Measurements from ENCODE around the gene TNS1. TPM values are rescaled to one million over a fixed set of nuclear protein-coding genes. Genes with fewer than 3 reads are reported as not detected.

The TNS1 gene
- total RNA-seq, 1 donor from 2014 or later: 0.91 TPM

DNA sequence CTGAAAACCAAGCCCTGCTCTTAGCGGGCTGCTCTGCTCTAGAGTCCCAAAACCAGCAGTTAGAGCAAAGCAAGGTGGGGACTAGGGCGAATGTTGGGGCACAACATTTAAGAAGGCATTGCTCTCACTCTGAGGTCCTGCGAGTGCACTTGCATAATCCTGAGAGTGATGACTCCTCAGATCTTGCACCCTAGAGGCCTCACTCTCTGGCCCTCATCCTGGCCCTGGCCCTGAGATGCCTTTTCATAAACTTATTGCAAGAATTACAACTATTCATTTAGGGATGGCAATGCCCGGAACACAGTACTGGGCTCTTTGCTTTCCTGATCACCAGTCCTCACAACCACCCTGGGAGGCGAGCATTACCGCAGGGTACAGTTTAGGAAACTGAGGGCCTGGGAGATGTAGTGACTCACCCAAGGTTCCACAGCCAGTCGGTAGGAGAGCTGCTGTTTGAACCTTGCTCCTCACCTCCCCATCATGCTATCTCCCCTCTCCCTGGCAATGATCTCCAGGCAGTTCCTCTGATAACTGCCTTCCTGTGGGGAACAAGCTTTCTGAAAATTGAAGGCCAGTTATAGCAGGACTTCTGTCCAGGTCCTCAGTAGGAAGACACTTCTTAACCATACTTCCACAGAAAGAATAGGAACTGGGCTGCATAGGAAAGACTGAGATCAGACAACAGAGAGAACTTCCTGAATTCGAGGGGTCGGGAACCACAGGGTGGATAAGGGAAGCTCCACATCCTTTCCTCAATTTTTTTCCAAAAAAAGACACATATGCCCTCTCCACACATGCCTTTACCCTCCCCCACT lies 91.3 kb downstream of the TNS1 start:
- DNase-seq (ENCODE audit: low spot score): no peak
- Mint-ChIP-seq H3K36me3 (ENCODE audit: low read depth) (no peaks in the 10 kb centered on the region), H3K9me3 (no peaks in the 10 kb centered on the region), H3K27ac (no peak overlapping the region), H3K27me3 (ENCODE audit: low read depth) (peaks cover 6% of the 10 kb centered on the region), H3K4me3 (ENCODE audit: low read depth) (no peak overlapping the region), H3K4me1 (ENCODE audit: low read depth) (no peaks in the 10 kb centered on the region)
- intact Hi-C loops (cut with micrococcal nuclease): no loop called here

GRCh38 chr2:217910875-217911212 lies 92.0 kb downstream of the TNS1 start:
- Mint-ChIP-seq H3K27me3 (ENCODE audit: low read depth) (peaks cover 12% of the 10 kb centered on the region), H3K9me3 (no peaks in the 10 kb centered on the region), H3K27ac (no peak overlapping the region), H3K36me3 (ENCODE audit: low read depth) (no peaks in the 10 kb centered on the region), H3K4me1 (ENCODE audit: low read depth) (no peaks in the 10 kb centered on the region), H3K4me3 (ENCODE audit: low read depth) (no peak overlapping the region)
- DNase-seq (ENCODE audit: low spot score): no peak
- intact Hi-C loops (cut with micrococcal nuclease): no loop called here

- Mint-ChIP-seq H3K4me3 (ENCODE audit: low read depth) (no peak overlapping the region), H3K27ac (no peak overlapping the region), H3K9me3 (no peaks in the 10 kb centered on the region), H3K36me3 (ENCODE audit: low read depth) (no peaks in the 10 kb centered on the region), H3K27me3 (ENCODE audit: low read depth) (peaks cover 22% of the 10 kb centered on the region), H3K4me1 (ENCODE audit: low read depth) (no peaks in the 10 kb centered on the region)
- DNase-seq (ENCODE audit: low spot score): no peak
- intact Hi-C loops (cut with micrococcal nuclease): no loop called here
Observed at GRCh38 chr2:217909156-217909820, 93.5 kb downstream of the TNS1 start.

DNA sequence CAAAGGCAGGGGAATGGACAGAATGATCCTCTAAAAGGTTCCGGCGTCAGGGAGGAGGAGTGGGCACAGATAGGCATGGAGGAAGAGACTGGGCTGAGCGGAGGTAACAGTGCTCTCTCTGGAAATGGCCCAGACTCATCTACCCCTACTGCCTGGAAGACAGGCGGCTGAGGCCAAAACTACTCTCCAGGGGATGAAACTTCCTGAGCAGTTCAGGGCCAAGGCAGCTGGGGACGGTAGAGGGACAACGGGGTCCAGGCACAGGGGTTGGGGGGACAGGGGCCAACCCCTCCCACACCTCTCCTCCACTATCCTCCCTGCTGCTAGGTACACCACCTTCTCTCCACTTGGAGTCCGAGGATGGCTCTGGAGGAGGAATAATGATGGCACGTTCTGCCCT lies 94.3 kb downstream of the TNS1 start:
- Mint-ChIP-seq H3K4me3 (ENCODE audit: low read depth) (no peak overlapping the region), H3K36me3 (ENCODE audit: low read depth) (no peaks in the 10 kb centered on the region), H3K27ac (no peak overlapping the region), H3K27me3 (ENCODE audit: low read depth) (peaks cover 22% of the 10 kb centered on the region), H3K9me3 (no peaks in the 10 kb centered on the region), H3K4me1 (ENCODE audit: low read depth) (no peaks in the 10 kb centered on the region)
- intact Hi-C loops (cut with micrococcal nuclease): no loop called here
- no peak for DNase-seq (ENCODE audit: low spot score)

- H3K27ac Mint-ChIP-seq: no peak overlapping the region
- intact Hi-C loops (cut with micrococcal nuclease): no loop called here
- H3K4me1 Mint-ChIP-seq (ENCODE audit: low read depth): no peaks in the 10 kb centered on the region
- peaks cover 22% of the 10 kb centered on the region for H3K27me3 Mint-ChIP-seq (ENCODE audit: low read depth)
- no peaks in the 10 kb centered on the region for H3K9me3 Mint-ChIP-seq
- DNase-seq (ENCODE audit: low spot score): no peak
- H3K4me3 Mint-ChIP-seq (ENCODE audit: low read depth): no peak overlapping the region
- no peaks in the 10 kb centered on the region for H3K36me3 Mint-ChIP-seq (ENCODE audit: low read depth)
Observed at GRCh38 chr2:217907266-217907665, 95.5 kb downstream of the TNS1 start.

- intact Hi-C loops (cut with micrococcal nuclease): no loop called here
- Mint-ChIP-seq H3K4me3 (ENCODE audit: low read depth) (no peak overlapping the region), H3K27ac (no peak overlapping the region), H3K36me3 (ENCODE audit: low read depth) (no peaks in the 10 kb centered on the region), H3K27me3 (ENCODE audit: low read depth) (peaks cover 22% of the 10 kb centered on the region), H3K9me3 (no peaks in the 10 kb centered on the region), H3K4me1 (ENCODE audit: low read depth) (no peaks in the 10 kb centered on the region)
- no peak for DNase-seq (ENCODE audit: low spot score)
Observed at GRCh38 chr2:217906798-217907197, 96.0 kb downstream of the TNS1 start.

- Mint-ChIP-seq H3K9me3 (no peaks in the 10 kb centered on the region), H3K27ac (no peak overlapping the region), H3K4me3 (ENCODE audit: low read depth) (no peak overlapping the region), H3K27me3 (ENCODE audit: low read depth) (peaks cover 22% of the 10 kb centered on the region), H3K36me3 (ENCODE audit: low read depth) (no peaks in the 10 kb centered on the region), H3K4me1 (ENCODE audit: low read depth) (no peaks in the 10 kb centered on the region)
- DNase-seq (ENCODE audit: low spot score): no peak
- intact Hi-C loops (cut with micrococcal nuclease): no loop called here
Observed at GRCh38 chr2:217905896-217906295, 96.9 kb downstream of the TNS1 start.

DNA sequence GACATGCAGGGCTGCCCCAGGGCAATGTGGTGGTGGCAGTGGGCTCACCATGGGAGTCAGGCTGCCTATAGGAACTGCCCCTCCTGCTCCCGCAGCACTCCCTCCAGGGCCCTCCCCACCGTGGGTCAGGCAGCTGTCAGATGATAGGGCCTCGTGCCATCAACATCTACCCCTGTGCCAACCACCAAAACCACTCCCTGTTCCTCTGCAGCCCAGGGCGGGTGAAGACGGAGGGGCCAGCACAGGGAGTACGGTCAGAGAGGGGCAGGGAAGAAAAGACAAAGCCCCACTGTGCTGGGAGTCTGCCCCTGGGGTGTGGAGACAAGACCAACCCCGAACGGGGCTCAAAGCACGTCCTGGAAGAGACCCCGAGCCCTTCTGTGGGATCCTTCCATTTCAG lies 97.4 kb downstream of the TNS1 start:
- H3K36me3 Mint-ChIP-seq (ENCODE audit: low read depth): no peaks in the 10 kb centered on the region
- no peak for DNase-seq (ENCODE audit: low spot score)
- no peak overlapping the region for H3K4me3 Mint-ChIP-seq (ENCODE audit: low read depth)
- no peak overlapping the region for H3K27ac Mint-ChIP-seq
- no peaks in the 10 kb centered on the region for H3K4me1 Mint-ChIP-seq (ENCODE audit: low read depth)
- intact Hi-C loops (cut with micrococcal nuclease): no loop called here
- no peaks in the 10 kb centered on the region for H3K9me3 Mint-ChIP-seq
- H3K27me3 Mint-ChIP-seq (ENCODE audit: low read depth): peaks cover 22% of the 10 kb centered on the region

DNA sequence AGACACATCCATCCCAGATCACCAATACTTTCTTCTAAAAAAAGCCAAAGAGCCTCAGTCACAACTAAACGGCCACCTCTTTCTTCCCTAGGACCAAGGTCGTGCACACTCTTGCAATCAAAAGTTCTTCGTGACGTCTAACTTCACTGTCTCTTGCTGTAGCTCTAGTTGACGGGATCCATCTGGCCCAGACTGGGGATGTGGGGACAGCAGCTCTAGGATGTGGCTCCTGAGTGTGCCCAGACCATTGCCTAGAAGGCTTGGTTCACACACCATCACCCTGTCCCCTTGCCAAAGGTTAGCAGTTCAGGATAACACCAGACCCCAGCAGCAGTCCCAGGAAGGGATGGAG lies 98.2 kb downstream of the TNS1 start:
- intact Hi-C loops (cut with micrococcal nuclease): no loop called here
- no peaks in the 10 kb centered on the region for H3K4me1 Mint-ChIP-seq (ENCODE audit: low read depth)
- no peaks in the 10 kb centered on the region for H3K36me3 Mint-ChIP-seq (ENCODE audit: low read depth)
- no peak for DNase-seq (ENCODE audit: low spot score)
- H3K4me3 Mint-ChIP-seq (ENCODE audit: low read depth): no peak overlapping the region
- peaks cover 22% of the 10 kb centered on the region for H3K27me3 Mint-ChIP-seq (ENCODE audit: low read depth)
- no peak overlapping the region for H3K27ac Mint-ChIP-seq
- no peaks in the 10 kb centered on the region for H3K9me3 Mint-ChIP-seq

- Mint-ChIP-seq H3K9me3 (no peaks in the 10 kb centered on the region), H3K36me3 (ENCODE audit: low read depth) (no peaks in the 10 kb centered on the region), H3K27me3 (ENCODE audit: low read depth) (peaks cover 22% of the 10 kb centered on the region), H3K4me3 (ENCODE audit: low read depth) (no peak overlapping the region), H3K4me1 (ENCODE audit: low read depth) (no peaks in the 10 kb centered on the region), H3K27ac (no peak overlapping the region)
- DNase-seq (ENCODE audit: low spot score): no peak
- intact Hi-C loops (cut with micrococcal nuclease): no loop called here
Observed at GRCh38 chr2:217903859-217904613, 98.8 kb downstream of the TNS1 start.

- intact Hi-C loops (cut with micrococcal nuclease): no loop called here
- no peak overlapping the region for H3K27ac Mint-ChIP-seq
Observed at GRCh38 chr2:217903142-217903858, 99.5 kb downstream of the TNS1 start.

DNA sequence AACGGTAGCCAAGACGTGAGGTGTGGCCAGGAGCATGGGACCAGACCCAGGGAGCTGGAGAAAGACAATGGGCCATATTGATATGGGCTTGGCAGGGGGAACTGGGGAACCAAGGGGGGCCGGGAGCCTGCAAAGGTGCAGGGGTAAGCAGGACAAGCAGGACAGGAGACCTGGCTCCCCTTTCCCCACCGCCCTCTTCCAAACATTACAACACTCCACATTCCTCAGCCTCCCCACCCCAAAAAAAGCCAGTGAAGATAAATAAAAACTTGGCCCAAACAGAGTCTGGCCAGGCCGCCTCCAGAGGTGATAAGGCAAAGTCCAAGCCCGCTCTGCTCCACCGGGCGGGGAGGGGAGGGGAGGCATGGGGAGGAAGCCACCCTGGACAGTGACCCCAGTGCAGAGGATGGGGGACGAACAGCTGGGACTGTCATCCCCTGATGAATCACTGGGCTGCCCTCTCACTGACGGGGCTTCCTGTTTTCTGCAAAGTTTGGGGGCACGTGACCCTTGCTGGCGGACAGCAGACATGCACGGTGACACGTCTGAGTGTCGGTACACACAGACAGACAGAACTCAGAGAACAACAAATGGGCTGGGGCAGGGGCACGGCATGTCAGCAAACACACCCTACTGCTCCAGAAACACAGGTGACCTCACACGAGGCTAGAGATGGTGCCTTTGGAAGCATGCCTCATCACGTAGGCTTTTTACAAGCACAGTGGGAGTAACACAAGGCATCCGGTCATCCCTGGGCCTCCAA lies 100.2 kb downstream of the TNS1 start:
- no peak overlapping the region for H3K27ac Mint-ChIP-seq
- H3K9me3 Mint-ChIP-seq: no peaks in the 10 kb centered on the region

More at GRCh38 chr2:217903142-217903858, 99.5 kb downstream of the TNS1 start:
- no peaks in the 10 kb centered on the region for H3K36me3 Mint-ChIP-seq (ENCODE audit: low read depth)
- DNase-seq (ENCODE audit: low spot score): no peak
- H3K4me1 Mint-ChIP-seq (ENCODE audit: low read depth): no peaks in the 10 kb centered on the region
- H3K9me3 Mint-ChIP-seq: no peaks in the 10 kb centered on the region
- no peak overlapping the region for H3K4me3 Mint-ChIP-seq (ENCODE audit: low read depth)
- peaks cover 22% of the 10 kb centered on the region for H3K27me3 Mint-ChIP-seq (ENCODE audit: low read depth)

More for the DNA sequence above, 100.2 kb downstream of the TNS1 start:
- H3K4me1 Mint-ChIP-seq (ENCODE audit: low read depth): no peaks in the 10 kb centered on the region
- no peak overlapping the region for H3K4me3 Mint-ChIP-seq (ENCODE audit: low read depth)
- no peaks in the 10 kb centered on the region for H3K36me3 Mint-ChIP-seq (ENCODE audit: low read depth)
- peaks cover 22% of the 10 kb centered on the region for H3K27me3 Mint-ChIP-seq (ENCODE audit: low read depth)
- no peak for DNase-seq (ENCODE audit: low spot score)
- intact Hi-C loops (cut with micrococcal nuclease): no loop called here
